NAMALWA (cell line): ENCODE data around the gene PRPF4.
"Not testable (repeated sequence)": the region's sequence is repeated elsewhere in the genome, so short reads cannot be mapped to it uniquely, and the experiment has no call there.

Experiments used
- DNase-seq: peaks from one replicate; pipeline ENCODE4 v3.0.0-alpha.2; 2015; ENCODE audit warnings: low spot score

PRPF4 gene

DNA sequence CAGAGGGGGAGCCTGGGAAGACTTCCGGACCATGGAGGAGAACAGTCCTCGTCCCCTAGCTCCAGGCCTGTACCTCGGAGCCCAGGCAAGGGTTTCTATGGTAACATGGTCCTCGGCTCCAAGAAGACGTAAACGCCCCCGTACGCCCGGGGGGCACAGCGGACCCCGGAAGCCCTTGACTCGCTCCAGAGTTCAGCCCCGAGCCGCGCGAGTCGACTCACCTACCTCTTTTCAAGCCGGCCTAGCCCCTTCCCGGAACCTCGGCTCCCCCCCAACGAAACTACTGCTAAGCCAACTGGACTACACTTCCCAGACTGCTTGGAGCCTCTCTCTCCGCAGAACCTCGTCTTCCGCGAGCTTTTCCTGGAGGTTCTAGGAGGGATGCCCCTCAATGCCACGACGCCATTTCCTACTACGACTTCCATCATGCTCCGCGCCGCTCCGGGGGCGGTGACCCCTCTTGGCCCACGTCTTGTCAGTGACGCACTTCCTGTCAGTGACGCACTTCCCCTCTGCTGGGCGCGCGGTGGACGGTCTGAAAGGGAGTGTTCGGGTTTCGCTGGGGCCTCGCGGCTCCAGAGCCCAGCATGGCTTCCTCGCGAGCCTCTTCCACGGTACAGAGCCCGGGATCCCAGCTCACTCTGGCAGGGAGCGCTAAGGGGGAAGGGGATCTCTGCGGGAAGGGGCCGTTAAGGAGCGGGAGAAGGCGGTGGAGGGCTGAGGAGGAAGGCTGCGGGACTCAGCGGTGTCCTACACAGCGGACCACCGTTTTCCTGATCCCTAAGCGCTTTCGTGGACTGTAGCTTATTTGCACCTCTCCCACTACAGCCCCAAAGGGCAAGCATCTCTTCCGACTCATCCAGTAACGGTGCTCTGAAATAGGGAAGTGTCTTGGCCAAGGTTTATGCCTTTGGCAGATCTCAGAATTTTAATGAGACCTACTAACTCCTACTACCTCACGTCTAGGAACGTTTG is at the start of gene PRPF4, which contains the start of gene CDC26:
PRPF4 (plus strand) TSS at position 502 of the 975 bp plus-strand sequence; CDS start at position 588, 86 bp downstream.
CDC26 (minus strand) TSS at position 416 of the 975 bp plus-strand sequence. CDS start 3,065 bp downstream, outside the sequence.
- DNase-seq: peak; percentile 98

DNA sequence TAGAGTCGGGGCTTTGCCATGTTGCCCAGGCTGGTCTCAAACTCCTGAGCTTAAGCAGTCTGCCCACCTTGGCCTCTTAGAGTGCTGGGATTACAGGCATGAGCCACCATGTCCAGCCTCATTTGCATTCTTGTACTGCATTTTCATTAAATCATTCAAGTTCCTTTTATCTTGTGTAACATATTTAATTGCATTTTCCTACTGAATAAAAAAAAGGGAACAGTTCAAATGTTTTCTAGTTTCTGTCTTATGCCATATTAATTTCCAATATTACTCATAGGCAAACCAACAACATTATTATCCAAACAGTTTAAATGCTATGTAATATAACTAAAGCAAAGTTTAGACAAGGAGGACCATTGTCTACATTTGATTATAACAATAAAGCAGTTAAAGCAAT is 48.0 kb upstream of the PRPF4 start:
- DNase-seq: no peak

DNA sequence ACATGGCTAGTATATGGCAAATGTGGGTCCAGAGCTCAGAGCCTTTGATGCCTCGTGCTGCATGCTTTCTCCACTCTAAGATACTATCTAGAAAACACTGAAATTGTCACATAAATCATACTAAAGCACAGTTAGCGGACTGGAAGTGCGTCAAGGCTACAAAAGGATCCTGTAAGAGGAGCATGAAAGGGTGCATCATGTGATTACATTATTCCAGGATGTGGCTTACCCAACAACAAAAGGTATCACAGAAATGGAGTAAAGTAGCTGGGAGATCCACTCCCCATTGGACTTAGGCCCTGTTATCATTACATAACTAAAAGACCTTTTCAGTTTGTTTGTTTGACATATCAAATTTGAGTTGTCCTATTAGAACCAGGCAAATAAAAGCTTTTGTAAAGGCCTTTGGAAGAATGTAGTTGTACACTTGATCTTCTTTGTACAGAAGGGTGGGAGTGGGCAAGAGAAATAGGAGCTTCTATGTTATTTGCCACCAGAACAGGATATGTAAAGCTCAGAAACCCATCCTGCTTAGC is 47.3 kb upstream of the PRPF4 start:
- DNase-seq: no peak

DNA sequence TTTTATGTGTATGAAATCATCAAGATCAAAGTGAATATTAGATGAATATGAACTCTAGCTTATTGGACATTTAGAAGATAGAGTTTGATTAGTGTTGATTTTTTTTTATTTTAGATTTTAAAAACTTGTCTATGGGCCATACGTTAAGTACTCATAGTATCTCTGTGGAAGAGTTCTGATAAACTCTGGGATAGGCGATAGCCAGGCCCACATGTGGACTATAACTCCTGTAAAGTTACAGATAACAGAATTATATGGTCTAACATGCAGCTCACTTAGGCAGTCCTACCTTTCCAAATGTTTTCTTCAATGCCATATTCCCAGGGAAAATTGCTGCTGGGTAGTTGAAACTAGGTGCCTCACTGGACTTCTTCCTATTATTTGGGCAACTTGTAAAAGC is 43.8 kb upstream of the PRPF4 start:
- no peak for DNase-seq

DNA sequence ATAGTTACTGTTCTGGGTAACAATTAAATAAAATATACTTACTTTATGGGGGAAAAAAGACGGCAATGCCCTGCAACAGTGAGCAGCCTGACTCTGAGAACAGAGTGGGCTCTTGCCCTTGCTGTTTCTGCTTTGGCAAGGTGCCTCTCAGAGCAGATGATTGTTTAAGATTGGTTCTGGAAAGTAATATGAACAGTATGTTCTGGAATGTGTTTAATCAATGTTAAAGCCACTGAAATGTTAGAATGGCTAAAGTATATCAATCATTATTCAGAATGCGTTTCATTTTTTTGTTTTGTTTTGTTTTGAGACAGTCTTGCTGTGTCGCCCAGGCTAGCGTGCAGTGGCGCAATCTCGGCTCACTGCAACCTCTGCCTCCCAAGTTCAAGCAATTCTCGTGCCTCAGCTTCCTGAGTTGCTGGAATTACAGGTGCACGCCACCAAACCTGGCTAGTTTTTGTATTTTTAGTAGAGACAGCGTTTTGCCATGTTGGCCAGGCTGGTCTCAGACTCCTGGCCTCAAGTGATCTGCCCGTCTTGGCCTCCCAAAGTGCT is 39.7 kb upstream of the PRPF4 start:
- DNase-seq: not testable (repeated sequence)

DNA sequence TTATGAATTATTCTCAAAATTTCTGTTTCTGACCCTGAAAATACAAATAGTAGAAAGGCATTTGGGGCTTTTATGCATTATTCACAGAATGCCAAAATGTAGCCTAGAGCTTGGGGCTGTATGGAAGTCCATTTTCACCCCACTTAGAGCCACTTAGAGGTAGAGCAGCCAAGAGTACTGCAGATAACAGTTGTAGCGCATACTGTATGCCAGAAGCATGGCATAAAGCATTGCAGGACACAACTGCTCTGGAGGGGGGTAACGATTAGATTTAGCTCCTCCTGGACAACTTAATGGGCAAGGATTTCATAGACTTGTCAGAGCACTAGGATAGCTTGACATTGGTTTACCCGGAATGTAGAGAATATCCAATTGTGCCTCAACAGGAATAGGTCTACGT is 38.4 kb upstream of the PRPF4 start:
- DNase-seq: no peak

DNA sequence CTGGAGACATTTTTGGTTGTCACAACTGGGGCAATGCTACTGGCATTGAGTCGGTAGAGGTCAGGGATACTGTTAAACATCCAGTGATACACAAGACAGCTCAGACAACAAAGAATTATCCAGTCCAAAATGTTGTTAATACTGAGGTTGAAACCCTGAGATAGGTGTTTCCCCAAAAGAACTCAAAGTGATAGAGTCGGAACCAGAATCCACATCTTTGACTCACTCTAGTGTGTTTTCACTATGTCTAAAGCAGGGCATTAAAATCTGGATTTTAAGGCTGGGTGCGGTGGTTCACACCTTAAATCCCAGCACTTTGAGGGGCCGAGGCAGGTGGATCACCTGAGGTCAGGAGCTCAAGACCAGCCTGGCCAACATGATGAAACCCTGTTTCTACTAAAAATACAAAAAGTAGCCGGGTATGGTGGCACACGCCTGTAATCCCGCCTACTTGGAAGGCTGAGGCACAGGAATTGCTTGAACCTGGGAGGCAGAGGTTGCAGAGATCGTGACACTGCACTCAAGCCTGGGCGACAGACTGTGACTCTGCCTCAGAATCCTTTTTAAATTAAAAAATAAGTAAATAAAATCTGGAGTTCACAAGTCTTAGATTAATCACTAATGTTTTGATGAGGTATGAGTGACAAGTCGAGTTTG is 37.1 kb upstream of the PRPF4 start:
- no peak for DNase-seq

DNA sequence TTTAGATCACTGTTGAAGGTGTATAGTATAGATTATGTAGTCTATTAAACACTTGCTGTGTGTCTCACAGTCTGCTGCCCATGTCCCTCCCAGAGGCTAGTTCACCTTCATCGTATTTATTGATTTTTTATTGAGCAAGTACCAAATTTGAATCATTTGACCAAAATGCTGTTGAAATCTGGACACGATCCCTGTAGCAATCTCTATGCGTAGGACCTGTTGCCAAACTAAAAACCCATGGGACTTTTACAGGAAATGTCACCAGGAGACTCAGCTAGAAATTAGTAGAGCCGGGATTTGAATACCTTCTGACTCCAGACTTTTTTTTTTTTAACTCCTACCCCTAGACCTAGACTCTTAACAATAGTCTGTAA is 36.6 kb upstream of the PRPF4 start:
- DNase-seq: no peak

DNA sequence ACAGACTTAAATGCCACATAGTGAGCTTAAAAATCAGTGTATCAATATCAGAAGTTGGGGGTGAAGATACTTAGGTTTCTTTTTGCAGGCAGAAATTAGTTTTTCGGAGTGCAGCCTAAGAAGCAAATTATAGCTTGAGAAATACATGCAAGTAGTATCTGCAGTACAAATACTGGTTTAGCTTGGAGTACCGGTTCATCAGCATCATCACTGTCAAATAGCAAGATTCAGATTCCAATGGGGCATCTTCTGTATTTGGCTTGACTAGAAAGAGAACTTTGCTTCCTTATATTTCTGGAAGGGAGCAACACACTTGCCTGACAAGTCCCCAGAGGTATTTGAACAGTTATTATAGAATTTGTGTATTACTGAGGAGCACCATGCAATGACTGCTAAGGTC is 34.3 kb upstream of the PRPF4 start:
- no peak for DNase-seq

DNA sequence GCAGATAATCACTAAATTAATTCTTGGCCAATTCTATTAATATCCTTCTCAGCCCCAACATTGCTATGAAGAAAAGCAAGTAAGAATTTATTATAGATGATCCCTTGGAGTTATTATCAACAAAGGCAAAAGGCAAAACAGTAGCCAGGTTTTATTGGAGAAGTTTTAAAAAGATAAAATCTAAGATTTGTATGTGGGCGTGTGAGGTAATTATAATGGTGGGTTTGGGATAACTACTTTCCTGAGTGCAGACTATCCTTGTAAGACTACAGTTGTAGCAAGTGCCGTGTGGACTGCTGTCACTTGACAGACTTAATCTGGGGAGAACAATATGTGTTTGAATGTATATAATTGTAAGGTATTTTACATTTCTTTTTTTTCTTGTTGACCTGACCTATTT is 30.9 kb upstream of the PRPF4 start:
- DNase-seq: no peak

DNA sequence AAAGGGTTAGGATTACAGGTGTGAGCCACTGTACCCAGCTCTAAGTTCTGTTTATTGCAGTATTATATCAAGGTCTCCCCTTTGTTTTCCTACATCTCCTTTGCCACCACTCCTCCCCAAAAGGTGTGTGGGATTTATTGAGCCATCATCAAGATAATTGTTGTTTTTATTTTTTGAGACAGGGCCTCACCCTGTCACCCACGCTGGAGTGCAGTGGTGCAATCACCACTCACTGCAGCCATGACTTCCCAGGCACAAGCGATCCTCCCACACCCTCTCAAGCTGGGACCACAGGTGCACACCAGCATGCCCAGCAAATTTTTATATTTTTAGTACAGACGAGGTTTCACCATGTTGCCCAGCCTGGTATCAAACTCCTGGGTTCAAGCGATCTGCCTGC is 29.6 kb upstream of the PRPF4 start:
- DNase-seq: no peak

DNA sequence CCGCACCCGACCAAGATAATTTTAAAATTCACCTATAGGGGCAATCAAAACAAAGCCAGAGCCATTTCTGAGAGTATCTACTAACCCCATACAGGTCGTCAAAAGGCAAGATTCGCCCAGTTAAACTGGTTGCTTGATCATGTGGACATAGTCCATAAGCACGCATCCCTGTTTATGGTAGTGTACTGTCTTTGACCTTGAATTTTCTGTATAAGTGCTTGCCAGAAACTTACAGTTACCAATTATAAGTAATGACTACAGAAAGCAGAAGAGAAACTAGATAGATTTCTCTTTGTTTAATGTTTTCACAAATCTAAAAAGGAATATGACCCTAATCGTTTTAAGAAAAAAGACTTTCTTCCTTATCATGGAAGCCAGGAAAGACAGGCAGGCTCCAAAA is 28.5 kb upstream of the PRPF4 start:
- DNase-seq: no peak

DNA sequence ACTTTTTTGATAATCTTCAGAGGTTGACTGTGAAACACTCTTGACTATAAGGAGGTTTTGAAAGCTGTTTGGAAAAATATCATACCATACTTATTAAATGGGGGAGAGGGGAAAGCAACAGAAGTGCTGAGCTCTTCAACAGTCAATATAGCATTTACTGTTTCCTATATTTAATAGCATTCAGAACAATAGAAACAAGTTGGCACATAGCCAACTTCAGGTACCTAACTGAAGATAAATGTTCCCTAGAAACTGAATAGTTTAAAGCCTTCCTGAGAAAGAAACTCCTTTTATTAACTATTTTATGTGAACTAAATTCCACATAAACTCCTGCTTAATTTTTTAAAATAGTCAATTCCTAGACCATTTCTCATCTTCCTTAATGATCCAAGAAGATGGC is 27.8 kb upstream of the PRPF4 start:
- no peak for DNase-seq

DNA sequence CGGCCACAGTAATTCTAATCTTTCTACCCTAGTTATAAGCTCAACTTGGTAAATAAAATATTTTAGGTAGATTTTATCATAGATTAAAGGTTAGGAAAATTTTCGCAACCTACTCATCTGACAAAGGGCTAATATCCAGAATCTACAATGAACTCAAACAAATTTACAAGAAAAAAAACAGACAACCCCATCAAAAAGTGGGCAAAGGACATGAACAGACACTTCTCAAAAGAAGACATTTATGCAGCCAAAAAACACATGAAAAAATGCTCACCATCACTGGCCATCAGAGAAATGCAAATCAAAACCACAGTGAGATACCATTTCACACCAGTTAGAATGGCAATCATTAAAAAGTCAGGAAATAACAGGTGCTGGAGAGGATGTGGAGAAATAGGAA is 25.8 kb upstream of the PRPF4 start:
- DNase-seq: not testable (repeated sequence)

DNA sequence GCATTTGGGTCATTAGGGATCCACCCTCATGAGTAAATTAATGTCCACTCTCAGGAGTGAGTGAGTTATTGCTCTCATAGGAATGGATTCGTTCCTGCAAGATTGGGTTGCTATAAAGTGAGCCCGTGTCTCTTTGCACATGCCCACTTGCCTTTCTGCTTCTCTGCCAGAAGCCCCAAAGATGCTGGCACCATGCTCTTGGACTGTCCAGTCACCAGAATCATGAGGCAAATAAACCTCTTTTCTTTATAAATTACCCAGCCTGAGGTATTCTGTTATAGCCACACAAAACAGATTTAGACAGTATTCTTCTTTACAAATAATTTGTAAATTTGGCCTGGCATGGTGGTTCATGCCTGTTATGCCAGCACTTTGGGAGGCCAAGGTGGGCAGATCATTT is 24.7 kb upstream of the PRPF4 start:
- DNase-seq: no peak

DNA sequence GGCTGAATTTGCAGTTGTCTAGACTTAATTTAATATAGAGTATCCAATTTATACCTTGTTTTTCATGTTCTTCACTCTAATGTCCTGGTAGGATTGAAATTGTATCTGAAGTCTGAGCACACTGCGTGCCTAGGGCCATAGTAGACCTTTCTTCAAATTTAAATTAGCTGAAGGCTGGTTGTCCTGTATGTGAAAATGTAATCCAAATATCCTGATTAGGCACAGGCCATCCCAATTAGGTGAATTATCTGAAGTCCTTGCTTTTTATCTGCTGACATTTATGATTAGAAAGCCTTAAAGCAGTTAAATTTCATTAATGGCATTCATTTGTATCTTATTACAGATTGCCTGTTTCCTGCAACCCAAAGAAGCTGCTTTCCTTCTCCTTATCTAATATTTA is 20.5 kb upstream of the PRPF4 start:
- no peak for DNase-seq

DNA sequence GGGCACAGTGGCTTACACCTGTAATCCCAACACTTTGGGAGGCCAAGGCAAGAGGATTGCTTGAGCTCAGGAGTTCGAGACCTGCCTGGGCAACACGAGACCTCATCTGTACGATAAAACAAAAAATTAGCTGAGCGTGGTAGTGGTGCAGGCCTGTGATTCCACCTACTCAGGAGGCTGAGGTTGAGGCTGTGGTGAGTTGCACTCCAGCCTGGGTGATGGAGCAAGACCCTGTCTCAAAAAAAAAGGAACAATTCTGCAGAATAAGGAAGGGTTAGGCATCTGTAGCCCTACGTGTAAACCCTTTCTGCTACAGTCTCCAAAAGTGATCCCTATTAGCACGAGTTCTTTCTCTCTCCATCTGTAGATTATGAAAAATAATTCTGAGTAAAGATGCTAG is 20.0 kb upstream of the PRPF4 start:
- DNase-seq: no peak

DNA sequence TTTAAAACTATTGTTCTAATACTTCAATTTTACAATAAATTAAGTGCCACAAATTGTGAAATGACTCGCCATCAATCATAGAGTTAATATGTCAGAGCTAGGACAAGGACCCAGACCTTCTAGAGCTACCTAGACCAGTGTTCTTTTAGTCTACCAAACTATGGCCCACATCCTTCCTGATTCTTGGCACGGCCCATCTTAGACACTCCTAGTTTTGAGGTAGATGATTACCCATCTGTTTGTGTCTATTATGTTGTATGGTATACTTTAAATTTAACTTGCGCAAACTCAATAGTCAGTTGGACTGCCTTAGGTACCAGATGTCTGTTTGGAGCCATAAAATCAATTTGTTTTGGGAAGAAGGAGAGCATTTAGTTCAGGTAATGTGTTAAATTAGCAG is 17.6 kb upstream of the PRPF4 start:
- DNase-seq: no peak

DNA sequence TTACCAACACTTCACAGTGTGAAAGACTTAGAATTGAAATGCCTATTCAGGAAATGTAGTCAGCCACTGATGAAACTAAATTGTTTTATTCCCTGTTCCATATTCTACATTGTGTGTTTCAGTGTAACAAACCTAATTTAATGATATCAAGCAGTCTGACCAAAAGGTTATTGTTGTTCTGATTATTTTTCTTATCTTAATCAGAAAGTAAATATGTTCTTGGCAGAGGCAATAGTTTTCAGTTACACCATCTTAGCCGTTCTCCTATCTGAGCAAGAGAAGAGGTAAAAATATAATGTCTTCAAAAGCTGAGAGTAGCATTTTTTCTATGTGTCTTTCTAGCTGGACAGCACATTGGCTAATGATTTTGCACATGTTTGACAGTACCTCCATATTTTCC is 17.2 kb upstream of the PRPF4 start:
- DNase-seq: no peak

DNA sequence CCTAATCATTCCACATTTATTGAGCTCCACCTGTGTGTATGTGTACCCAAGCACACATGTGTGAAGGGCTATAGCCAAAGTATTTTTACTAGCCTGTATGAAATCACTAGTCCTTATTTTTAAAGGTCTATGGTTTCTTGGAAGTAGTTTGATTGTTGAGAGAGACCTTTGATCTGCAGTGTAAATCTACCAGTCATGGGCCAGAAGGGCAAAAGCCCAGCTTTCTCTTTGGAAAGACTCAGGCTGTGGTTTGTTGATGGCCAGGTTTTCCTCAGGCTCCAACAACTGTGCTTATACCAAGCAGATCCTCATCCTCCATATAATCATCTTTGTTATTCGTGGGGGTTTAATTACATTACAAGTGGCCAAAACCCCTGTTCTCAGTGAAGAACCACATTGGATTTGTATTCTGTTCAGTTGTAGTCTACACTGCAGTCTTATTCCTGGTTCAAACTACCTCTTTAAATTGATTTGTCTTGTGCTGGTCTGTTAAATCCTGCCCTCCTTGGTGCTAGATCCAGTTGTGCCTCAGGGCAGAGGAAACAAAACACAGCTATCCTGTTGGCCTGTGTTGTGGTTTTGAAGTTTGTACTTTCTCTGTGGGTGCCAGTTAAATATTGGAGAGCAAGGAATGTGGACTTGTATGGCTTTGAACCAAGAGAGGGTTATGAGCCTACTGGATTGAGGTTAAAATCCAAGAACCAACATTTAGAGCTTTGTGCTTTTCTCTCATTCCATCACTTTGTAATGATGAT is 13.4 kb upstream of the PRPF4 start:
- DNase-seq: no peak

DNA sequence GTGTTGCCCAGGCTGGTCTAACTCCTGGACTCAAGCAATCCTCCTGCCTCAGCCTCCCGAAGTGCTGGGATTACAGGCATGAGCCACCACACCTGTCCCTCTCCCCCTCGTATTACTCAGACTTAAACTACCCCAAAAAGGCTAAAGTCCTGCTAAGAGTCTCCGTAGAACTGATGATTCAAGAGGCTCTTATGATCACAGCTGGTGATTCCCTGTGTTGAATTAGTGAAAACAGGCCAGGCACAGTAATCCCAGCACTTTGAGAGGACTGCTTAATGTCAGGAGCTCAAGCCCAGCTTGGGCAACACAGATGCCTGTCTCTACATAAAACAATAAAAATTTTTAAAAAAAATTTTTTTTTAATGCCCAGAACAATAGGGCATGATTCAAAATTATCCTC is 9.3 kb upstream of the PRPF4 start:
- no peak for DNase-seq
